GM21737 (cell line): ENCODE data around the gene CEP57L1.
A peak's percentile ranks its signal among the peaks of the same experiment; 100 is the strongest.
"Not testable (repeated sequence)": the region's sequence is repeated elsewhere in the genome, so short reads cannot be mapped to it uniquely, and the experiment has no call there.

Experiments
- ATAC-seq: cut with Tn5 transposase; IDR thresholded peaks from one replicate; pipeline ENCODE4 v1.9.1; 2021; ENCODE audit warnings: mild to moderate bottlenecking, moderate library complexity; ENCODE audit not compliant: unreplicated experiment

The CEP57L1 gene

DNA sequence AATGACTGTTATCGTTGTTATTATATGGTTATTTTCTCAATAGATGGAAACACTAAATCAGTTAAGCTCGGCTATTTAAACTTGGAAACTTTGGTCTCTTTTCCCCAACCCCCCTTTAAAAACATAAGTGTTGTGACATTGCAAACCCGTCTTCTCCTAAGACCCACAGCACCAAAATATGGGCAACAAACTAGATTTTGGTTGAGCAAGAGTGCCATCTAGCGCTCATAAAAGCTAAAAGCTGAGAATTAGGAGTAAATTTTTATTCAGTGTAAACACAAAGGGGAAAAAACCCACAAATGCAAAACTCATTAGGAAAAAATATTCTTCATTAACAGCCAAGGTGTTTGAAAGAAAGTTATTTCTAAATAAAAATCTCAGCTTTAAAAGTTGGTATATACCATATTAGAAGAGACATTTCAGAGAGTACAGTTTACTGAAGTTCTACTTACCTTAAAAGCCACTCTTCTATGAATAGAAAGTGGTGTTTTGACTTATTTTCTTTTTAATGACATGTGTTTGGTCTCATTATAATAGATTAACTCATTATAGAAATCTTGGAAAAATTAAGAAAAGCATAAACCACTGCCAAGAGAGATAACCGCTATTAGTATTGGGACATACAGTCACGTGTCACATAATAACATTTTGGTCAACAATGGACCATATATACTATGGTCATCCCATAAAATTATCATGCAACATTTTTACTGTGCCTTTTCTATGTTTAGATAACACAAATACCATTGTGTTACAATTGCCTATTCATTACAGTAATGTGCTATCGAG lies 21.8 kb upstream of the CEP57L1 start:
- no peak for ATAC-seq

- no peak for ATAC-seq
Observed at GRCh38 chr6:109074133-109074415, 21.2 kb upstream of the CEP57L1 start.

DNA sequence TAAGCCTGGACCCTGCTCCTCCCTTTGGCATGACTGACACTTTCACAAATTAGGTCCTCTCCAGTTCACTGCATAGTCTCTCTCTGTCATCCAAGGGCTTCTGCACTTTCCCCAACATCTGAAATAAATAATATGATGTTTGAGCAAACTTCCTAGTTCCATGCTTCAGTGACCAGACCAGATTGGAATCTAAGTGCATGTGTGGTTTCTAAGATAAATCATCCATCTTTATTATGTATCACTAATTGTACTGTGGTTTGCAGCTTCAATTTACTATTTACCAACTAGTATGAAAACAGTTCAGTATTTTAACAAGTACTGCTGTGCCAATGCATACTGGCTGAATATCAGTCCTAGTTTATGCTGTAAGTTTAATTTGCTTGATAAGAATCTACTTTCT lies 19.4 kb upstream of the CEP57L1 start:
- ATAC-seq, result no peak

DNA sequence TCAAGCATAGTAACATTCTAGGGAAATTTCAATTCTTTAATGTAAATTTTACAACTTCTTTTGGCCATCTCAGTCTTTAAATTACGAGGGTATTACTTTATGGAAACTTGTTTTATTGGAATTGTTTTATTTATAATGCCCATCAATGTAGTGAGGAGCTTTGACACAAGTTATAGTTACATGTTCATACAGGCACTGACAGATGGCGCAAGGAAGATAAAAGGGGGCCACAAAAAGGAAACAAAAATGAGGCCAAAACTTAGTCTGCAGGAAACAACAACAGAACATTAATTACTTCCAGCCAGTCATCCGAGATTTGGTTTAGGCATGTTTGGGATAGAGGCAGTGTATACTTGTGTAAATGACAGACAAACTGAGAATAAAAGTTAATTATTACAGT lies 18.9 kb upstream of the CEP57L1 start:
- ATAC-seq, result no peak

GRCh38 chr6:109079981-109080380 lies 15.3 kb upstream of the CEP57L1 start:
- ATAC-seq, result no peak

DNA sequence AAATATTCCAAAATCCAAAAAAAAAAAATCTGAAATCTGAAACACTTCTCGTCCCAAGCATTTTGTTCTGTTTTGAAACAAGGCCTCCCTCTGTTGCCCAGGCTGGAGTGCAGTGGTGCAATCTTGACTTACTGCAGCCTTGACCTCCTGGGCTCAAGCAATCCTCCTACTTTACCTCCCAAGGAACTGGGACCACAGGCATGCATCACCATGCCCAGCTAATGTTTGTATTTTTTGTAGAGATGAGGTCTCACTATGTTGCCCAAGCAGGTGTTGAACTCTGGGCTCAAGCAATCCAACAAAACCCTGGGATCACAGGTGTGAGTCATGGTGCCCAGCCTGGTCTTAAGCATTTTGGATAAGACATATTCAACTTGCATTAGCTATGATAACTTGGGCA lies 14.3 kb upstream of the CEP57L1 start:
- no peak for ATAC-seq

DNA sequence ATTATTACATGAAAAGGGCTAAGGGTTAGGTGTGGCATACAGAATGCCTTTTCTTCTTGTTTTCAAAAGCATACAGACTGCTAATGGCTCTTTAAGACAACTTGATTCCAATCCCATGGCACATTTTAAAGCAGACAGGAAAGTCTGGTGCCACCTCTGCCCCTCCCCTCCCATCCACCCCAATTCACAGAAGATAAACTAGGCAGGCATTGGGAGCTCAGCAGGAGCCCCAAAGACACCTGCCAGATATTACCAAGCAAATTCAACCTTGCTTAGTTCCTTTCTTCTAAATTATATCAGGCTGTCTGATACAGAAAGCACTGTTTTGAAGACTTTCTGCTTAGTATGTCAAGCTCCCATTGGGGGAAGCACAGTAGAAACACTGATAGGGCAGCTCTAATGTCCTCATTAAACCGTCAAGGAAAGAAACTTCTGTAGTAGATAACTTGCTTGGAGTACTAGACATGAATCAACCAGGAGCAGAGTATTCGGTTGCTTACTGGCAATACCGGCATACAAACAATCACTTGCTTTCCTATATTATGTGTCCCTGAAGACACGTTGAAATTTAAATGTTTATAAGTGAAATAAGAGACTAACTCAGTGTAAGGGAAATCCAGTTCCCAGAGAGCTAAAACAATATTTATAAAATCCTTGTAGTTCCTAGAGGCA lies 13.7 kb upstream of the CEP57L1 start:
- ATAC-seq, result no peak

GRCh38 chr6:109082188-109082577 lies 13.1 kb upstream of the CEP57L1 start:
- no peak for ATAC-seq

GRCh38 chr6:109083657-109084056 lies 11.7 kb upstream of the CEP57L1 start:
- ATAC-seq, result no peak

GRCh38 chr6:109084146-109084545 lies 11.2 kb upstream of the CEP57L1 start:
- not testable (repeated sequence) for ATAC-seq

- ATAC-seq, result no peak
Observed at GRCh38 chr6:109087661-109088264, 7.5 kb upstream of the CEP57L1 start.

DNA sequence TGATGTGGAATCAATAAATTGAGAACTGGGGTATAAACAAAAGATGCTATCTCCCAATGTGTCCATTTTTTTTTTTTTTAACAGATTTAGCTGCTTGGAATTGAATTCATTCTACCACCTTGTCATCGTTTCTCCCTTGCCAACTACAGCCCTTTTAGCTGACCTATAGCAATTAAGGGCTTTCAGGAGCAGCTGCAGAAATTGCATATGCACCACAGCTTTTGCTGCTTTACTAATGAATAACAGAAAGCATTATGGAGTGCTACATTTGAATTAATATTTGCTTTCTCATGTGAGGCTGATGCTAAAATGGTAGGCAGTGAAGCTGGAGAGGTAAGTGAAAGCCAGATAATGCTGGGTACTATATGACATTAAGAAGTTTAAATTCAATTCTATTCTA lies 6.3 kb upstream of the CEP57L1 start:
- no peak for ATAC-seq

DNA sequence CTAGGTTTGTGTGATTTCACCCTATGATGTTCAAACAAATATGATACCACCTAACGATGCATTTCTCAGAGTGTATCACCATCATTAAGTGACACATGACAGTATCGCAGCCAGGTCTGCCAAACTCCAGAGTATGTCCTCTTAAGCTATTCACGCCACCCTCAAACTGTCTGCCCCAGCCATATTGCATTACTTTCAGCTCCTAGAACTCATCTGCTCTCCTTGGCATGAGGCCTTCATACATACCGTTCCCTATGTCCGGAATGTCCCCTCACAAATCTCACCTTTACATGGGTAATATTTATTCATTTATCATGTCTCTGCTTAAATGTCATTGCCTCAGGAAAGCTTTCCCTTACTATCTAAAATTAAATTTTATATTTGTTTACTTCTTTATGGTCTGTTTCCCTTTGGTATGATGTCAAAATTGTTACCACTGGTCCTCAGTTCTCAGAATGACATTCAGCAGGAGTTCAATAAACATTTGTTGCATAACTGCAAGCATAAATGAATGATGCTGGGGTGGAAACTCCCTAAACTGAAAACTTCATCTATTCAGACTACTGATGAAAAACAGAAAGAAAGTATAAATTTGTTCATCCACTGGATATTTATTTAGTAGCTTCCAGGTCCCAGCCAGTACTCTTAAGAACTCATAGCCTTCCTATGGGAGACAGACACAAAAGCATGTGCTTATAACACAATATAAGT lies 3.8 kb upstream of the CEP57L1 start:
- no peak for ATAC-seq

DNA sequence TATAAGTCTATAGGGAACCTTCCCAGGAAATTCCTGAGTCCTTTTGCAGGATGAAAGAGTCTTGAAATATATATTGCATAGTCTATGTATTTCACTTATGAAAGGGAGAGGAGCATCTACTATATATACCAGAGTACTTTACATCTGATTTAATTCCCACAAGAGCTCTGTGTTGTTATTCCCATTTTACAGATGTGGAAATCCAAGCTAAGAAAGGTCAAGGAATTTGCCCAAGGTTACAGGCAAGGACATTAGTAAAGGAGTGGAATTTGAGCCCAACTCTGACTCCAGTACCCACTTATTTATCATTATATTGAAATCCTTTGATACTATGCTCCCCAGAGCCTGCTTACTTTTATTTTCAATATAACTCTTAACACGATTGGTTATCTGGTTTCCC lies 3.2 kb upstream of the CEP57L1 start:
- ATAC-seq, result no peak

DNA sequence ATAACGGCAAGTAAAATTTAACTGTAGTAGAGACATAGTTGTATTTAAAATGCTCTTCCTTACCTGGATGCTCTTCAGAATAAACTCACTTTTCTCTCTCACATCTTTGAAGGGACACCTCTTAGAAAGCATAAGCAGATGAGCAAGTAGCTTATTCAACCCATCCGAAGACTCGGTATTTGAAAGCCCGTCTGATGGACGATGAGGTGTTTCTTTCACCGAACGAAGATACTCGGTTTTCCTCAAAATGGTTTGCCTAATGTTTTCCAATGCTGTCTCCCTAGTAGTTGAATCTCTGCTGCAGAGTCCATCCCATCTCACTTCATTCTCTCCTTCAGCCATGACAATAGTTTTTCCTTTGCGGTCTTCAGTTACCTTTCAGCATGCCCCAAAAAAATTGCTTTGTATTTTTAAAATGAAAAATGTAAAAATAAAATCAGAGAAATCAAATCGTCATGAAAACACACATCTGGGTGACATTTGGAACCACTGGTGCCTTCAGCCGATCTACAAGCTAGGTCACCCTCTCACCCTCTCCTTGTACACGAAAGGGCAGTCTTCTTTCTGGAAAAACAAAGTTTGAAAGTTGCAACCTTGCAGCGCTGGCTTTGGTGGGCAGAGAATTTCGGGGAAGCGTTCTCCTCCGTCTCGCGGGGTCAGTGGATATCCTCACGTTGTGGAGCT lies 1.4 kb upstream of the CEP57L1 start:
- no peak for ATAC-seq

- peak; percentile 61 for ATAC-seq
Observed at GRCh38 chr6:109094416-109095035, 781 bp upstream of the CEP57L1 start, which contains the start of gene SESN1. Gene SESN1 (minus strand): TSS chr6:109094846. CDS start chr6:109094073, 773 bp downstream.

GRCh38 chr6:109095835-109096084 lies 453 bp downstream of the CEP57L1 start:
- no peak for ATAC-seq

DNA sequence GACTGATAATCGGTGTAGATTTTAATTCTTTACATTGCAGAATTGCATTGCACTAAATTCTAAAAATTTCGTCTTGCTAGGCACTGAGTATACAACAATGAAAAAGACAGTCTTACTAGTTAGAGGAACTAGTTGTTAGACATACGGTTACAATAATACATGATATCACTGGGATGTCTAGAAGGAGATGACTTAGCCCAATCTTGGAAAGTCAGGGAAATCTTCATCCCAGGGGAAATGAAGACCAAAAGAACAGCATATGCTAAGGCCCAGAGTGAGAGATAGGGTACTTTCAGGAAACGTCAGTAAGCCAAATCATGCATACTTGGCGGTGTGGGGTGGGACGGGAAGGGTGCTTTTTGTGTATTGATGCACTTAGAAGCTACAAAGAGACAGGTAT lies 901 bp downstream of the CEP57L1 start:
- no peak for ATAC-seq

- no peak for ATAC-seq
Observed at GRCh38 chr6:109097661-109098060, 2.4 kb downstream of the CEP57L1 start.

DNA sequence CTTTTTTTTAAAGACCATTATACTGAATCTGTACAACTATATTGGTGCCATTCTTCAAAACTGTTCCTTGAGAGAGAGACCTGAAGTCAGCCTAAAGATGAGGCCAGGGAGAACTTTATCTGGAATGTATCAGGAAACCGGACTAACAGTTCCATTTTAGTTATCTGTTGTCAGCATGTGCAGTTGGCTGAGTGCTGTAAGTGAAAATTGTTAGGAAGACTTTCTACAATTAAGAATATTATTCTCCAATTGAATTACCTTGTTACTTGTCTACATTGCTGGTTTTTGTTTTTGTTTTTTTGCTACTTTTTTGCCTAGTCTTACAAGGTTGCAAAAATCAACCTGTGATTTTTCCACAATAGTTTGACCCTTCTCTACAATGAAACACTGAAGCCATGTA lies 7.5 kb downstream of the CEP57L1 start:
- ATAC-seq, result no peak

GRCh38 chr6:109103942-109104341 lies 8.6 kb downstream of the CEP57L1 start:
- ATAC-seq, result no peak
